PC-9 (cell line): Measurements from ENCODE around the gene MRC2. TPM values are rescaled to one million over a fixed set of nuclear protein-coding genes. Genes with fewer than 3 reads are reported as not detected.

Source experiments
- BruUV-seq: library from RNA; stranded (reverse); fragments of 400-500 nt; replicated peaks from 2 replicates; lab custom pipeline; 2021; lab: Mats Ljungman, UMichigan
- CTCF ChIA-PET: fragments of 300-600 bp; sonication (Branson Sonifier 250); formaldehyde crosslinking; loops from one replicate; lab custom pipeline; 2022; ENCODE audit warnings: antibody characterized with exemption; lab: Charles Lee
- POLR2A ChIA-PET: fragments of 300-600 bp; sonication (Branson Sonifier 250); formaldehyde crosslinking; loops from one replicate; lab custom pipeline; 2022; ENCODE audit warnings: antibody characterized with exemption; ENCODE audit not compliant: unreplicated experiment; lab: Charles Lee
- DNase-seq, 2 experiments: peaks; one replicate each; pipeline versions ENCODE4 v3.0.0 to v3.0.0-alpha.2; 2015 to 2022; ENCODE audit warnings: mixed read lengths in 1 of 2
- H2AFZ ChIP-seq: fragments of 200-600 bp; sonication (generic); 2 replicates; pipeline ENCODE4 v1.8.1; 2017; ENCODE audit warnings: antibody characterized with exemption
- H3F3A ChIP-seq: fragments of 200-600 bp; sonication (generic); 2 replicates; pipeline ENCODE4 v1.8.1; 2017; ENCODE audit warnings: antibody characterized with exemption, mild to moderate bottlenecking, low read depth; ENCODE audit not compliant: insufficient read depth
- H3K27ac ChIP-seq: fragments of 200-600 bp; sonication (generic); 2 replicates; pipeline ENCODE4 v1.6.1; 2016; ENCODE audit warnings: mixed run types
- H3K27me3 ChIP-seq: fragments of 200-600 bp; sonication (generic); 2 replicates; pipeline ENCODE4 v1.6.1; 2016; ENCODE audit warnings: low read depth, mixed run types; ENCODE audit not compliant: insufficient read depth
- H3K36me3 ChIP-seq: fragments of 200-600 bp; sonication (generic); 2 replicates; pipeline ENCODE4 v1.6.1; 2016; ENCODE audit warnings: low read depth, mixed run types
- H3K4me1 ChIP-seq: fragments of 200-600 bp; sonication (generic); replicated peaks from 2 replicates; pipeline ENCODE4 v1.6.1; 2016; ENCODE audit warnings: mixed run types; ENCODE audit not compliant: insufficient read depth
- H3K4me2 ChIP-seq: fragments of 200-600 bp; sonication (generic); 2 replicates; pipeline ENCODE4 v1.6.1; 2017; ENCODE audit warnings: mixed run types
- H3K4me3 ChIP-seq: fragments of 200-600 bp; sonication (generic); 2 replicates; pipeline ENCODE4 v1.6.1; 2016; ENCODE audit warnings: mixed run types
- H3K79me2 ChIP-seq: fragments of 200-600 bp; sonication (generic); 2 replicates; pipeline ENCODE4 v1.6.1; 2017; ENCODE audit warnings: low read depth, mixed run types
- H3K9me2 ChIP-seq: fragments of 200-600 bp; sonication (generic); 2 replicates; pipeline ENCODE4 v1.8.1; 2017; ENCODE audit warnings: mild to moderate bottlenecking; ENCODE audit not compliant: insufficient read depth
- H3K9me3 ChIP-seq: fragments of 200-600 bp; sonication (generic); 2 replicates; pipeline ENCODE4 v1.8.1; 2016; ENCODE audit warnings: low read depth; ENCODE audit not compliant: insufficient read depth
- H4K20me1 ChIP-seq: fragments of 200-600 bp; sonication (generic); 2 replicates; pipeline ENCODE4 v1.8.1; 2017; ENCODE audit not compliant: insufficient read depth
- EZH2 ChIP-seq: fragments of 200-600 bp; sonication (generic); IDR thresholded peaks from 2 replicates; pipeline ENCODE4 v1.8.0; 2017; ENCODE audit warnings: antibody characterized with exemption, low read depth
- intact Hi-C: fragments of 100-400 bp; cut with micrococcal nuclease; formaldehyde crosslinking; loops from one replicate; pipeline ENCODE4 v1.10.0; 2022; ENCODE audit not compliant: unreplicated experiment
- total RNA-seq: library from RNA; stranded (reverse); gene quantifications from 2 replicates; pipeline ENCODE4 v1.2.3, GENCODE V29; 2021
- TF ChIP-seq, protein P1 (sequence below): fragments of 200-600 bp; sonication (generic); conservative IDR thresholded peaks from 2 replicates; pipeline ENCODE4 v1.6.1; 2017; ENCODE audit warnings: mixed run types, antibody characterized with exemption, mild to moderate bottlenecking, moderate library complexity

Gene MRC2
- total RNA-seq, 1 experiment from 2014 or later: 1.0 TPM

DNA sequence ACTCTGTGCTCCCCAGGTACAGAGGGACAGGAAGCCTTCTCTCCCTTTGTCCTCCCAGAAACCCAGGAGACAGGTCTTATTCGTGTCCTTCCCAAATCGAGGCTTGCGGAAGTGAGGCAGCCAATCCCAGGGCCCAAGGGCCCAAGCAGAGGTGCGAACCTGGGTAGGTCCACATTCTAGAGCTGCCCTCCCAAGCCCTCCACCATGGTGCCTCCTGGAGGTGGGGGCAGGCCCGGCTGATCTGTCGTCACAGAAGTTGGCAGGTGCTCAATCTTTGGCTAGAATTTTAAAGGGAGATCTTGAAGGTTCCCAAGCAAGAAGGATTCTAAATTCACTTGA, 21.5 kb downstream of the MRC2 start:
- Histone ChIP-seq H3K36me3 (no peaks in the 10 kb centered on the region), H3K79me2 (no peaks in the 10 kb centered on the region), H4K20me1 (no peaks in the 10 kb centered on the region), H2AFZ (no peak overlapping the region), H3K27me3 (no peaks in the 10 kb centered on the region; the same call in 1 of the 2 replicates), H3K4me1 (peaks cover 9% of the 10 kb centered on the region; the same call in 1 of the 2 replicates), H3K9me2 (no peaks in the 10 kb centered on the region), H3K4me2 (no peak overlapping the region), H3K27ac (no peak overlapping the region), H3K4me3 (no peak overlapping the region), H3F3A (0 out of 2 replicates have a peak, but pooled peaks cover 4% of the 10 kb centered on the region), H3K9me3 (no peaks in the 10 kb centered on the region)
- BruUV-seq: no TSS peak
- DNase-seq: no peak
- CTCF ChIA-PET: interaction anchor here (0.6 kb wide), 1 partner anchor 435 kb away, joined by 4 read pairs; no protein-coding TSS in a partner anchor
- intact Hi-C loops: no loop called here
- POLR2A ChIA-PET: no interaction called here
- TF ChIP-seq, protein P1, sequence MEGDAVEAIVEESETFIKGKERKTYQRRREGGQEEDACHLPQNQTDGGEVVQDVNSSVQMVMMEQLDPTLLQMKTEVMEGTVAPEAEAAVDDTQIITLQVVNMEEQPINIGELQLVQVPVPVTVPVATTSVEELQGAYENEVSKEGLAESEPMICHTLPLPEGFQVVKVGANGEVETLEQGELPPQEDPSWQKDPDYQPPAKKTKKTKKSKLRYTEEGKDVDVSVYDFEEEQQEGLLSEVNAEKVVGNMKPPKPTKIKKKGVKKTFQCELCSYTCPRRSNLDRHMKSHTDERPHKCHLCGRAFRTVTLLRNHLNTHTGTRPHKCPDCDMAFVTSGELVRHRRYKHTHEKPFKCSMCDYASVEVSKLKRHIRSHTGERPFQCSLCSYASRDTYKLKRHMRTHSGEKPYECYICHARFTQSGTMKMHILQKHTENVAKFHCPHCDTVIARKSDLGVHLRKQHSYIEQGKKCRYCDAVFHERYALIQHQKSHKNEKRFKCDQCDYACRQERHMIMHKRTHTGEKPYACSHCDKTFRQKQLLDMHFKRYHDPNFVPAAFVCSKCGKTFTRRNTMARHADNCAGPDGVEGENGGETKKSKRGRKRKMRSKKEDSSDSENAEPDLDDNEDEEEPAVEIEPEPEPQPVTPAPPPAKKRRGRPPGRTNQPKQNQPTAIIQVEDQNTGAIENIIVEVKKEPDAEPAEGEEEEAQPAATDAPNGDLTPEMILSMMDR: no peak
- TF ChIP-seq EZH2: no peak

DNA sequence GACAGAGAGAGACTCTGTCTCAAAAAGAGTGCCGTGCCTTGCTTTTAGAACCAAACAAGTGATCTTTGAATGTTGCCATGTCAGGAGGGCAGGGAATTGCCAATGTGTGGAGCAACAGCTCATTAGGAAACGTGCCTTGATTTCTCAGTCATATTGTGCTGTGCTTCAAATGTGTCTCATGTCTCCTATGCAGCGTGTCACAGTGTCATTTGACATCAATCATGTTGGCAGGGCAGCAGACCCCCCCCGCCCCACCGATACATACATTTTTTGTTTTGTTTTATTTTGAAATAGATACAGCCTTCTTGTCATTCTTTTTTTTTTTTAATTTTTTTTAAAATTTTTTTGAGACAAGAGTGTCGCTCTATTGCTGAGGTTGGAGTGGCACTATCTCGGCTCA, 22.1 kb downstream of the MRC2 start:
- Histone ChIP-seq H3K27ac (no peak overlapping the region), H2AFZ (no peak overlapping the region), H3K4me3 (no peak overlapping the region), H3K79me2 (no peaks in the 10 kb centered on the region), H3K4me1 (peaks cover 9% of the 10 kb centered on the region; the same call in 1 of the 2 replicates), H3K9me3 (no peaks in the 10 kb centered on the region), H4K20me1 (no peaks in the 10 kb centered on the region), H3K27me3 (no peaks in the 10 kb centered on the region; the same call in 1 of the 2 replicates), H3K36me3 (no peaks in the 10 kb centered on the region), H3K4me2 (no peak overlapping the region), H3F3A (0 out of 2 replicates have a peak, but pooled peaks cover 4% of the 10 kb centered on the region), H3K9me2 (no peaks in the 10 kb centered on the region)
- intact Hi-C loops: no loop called here
- DNase-seq: no peak
- CTCF ChIA-PET: no interaction called here
- BruUV-seq: no TSS peak
- POLR2A ChIA-PET: no interaction called here
- no peak for TF ChIP-seq EZH2
- TF ChIP-seq, protein P1: no peak

DNA sequence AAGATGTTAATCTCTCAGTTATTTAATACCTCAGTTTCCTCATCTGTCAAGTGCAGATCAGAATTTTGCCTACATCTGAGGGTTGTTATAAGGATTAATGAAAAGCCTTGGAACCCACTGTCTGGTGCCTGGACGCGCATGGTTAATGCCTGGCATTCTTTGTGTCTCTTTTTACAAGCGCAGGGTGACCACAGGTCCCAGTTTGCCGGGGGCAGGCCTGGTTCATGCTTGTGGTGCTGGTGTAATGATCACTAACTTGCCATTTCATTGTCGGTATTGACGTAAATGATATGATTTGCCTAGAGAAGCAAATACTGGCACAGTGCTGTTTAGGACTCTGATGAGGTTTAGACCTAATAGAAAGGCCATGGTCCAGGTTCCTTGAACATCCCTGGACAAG, 23.1 kb downstream of the MRC2 start:
- Histone ChIP-seq H3K4me2 (no peak overlapping the region), H3K79me2 (no peaks in the 10 kb centered on the region), H3K27ac (no peak overlapping the region), H4K20me1 (no peaks in the 10 kb centered on the region), H3K9me2 (no peaks in the 10 kb centered on the region), H3K4me3 (no peak overlapping the region), H3K27me3 (no peaks in the 10 kb centered on the region; the same call in 1 of the 2 replicates), H3K36me3 (no peaks in the 10 kb centered on the region), H3F3A (0 out of 2 replicates have a peak, but pooled peaks cover 4% of the 10 kb centered on the region), H3K9me3 (no peaks in the 10 kb centered on the region), H3K4me1 (peaks cover 9% of the 10 kb centered on the region; the same call in 1 of the 2 replicates), H2AFZ (no peak overlapping the region)
- BruUV-seq: no TSS peak
- no peak for DNase-seq
- intact Hi-C loops: no loop called here
- POLR2A ChIA-PET: no interaction called here
- TF ChIP-seq EZH2: no peak
- TF ChIP-seq, protein P1: no peak
- CTCF ChIA-PET: no interaction called here
